Liver (tissue), 9 donors: Measurements from ENCODE around the gene ABCB6. TPM values are rescaled to one million over a fixed set of nuclear protein-coding genes. Genes with fewer than 3 reads are reported as not detected.

Source experiments
- DNase-seq: peaks from one replicate; pipeline ENCODE4 v3.0.0-alpha.2; 2017; ENCODE audit warnings: low spot score
- H3K27ac ChIP-seq, 2 donors: one replicate each; pipeline ENCODE4 v1.7.0; 2013; ENCODE audit warnings: inconsistent platforms in 2 of 2, low read length in 2 of 2, control low read depth in 1 of 2, low read depth in 1 of 2, mild to moderate bottlenecking in 1 of 2
- H3K27me3 ChIP-seq, 4 donors: one replicate each; pipeline versions ENCODE4 v1.6.1 to v1.7.0; 2013; ENCODE audit warnings: low read length in 3 of 4, inconsistent platforms in 1 of 4, mild to moderate bottlenecking in 1 of 4, moderate library complexity in 1 of 4; ENCODE audit not compliant: control insufficient read depth in 4 of 4, insufficient read depth in 4 of 4
- H3K36me3 ChIP-seq, 4 donors: one replicate each; pipeline versions ENCODE4 v1.6.1 to v1.7.0; 2013; ENCODE audit warnings: low read length in 3 of 4, mild to moderate bottlenecking in 3 of 4, low read depth in 1 of 4, moderate library complexity in 1 of 4; ENCODE audit not compliant: control insufficient read depth in 4 of 4, insufficient read depth in 3 of 4
- H3K4me1 ChIP-seq, 4 donors: one replicate each; pipeline versions ENCODE4 v1.6.1 to v1.7.0; 2013; ENCODE audit warnings: low read length in 3 of 4, mild to moderate bottlenecking in 3 of 4, moderate library complexity in 1 of 4; ENCODE audit not compliant: control insufficient read depth in 4 of 4, insufficient read depth in 4 of 4
- H3K4me3 ChIP-seq, 3 donors: one replicate each; pipeline versions ENCODE4 v1.6.1 to v1.7.0; 2013; ENCODE audit warnings: low read length in 3 of 3, control low read depth in 1 of 3, low read depth in 1 of 3, mild to moderate bottlenecking in 1 of 3
- H3K9ac ChIP-seq, 2 donors: one replicate each; pipeline ENCODE4 v1.7.0; 2013; ENCODE audit warnings: low read length in 2 of 2, mild to moderate bottlenecking in 2 of 2, moderate library complexity in 2 of 2, control low read depth in 1 of 2, low read depth in 1 of 2
- H3K9me3 ChIP-seq, 4 donors: one replicate each; pipeline versions ENCODE4 v1.6.1 to v1.7.0; 2013; ENCODE audit warnings: low read length in 3 of 4; ENCODE audit not compliant: control insufficient read depth in 4 of 4
- ATF3 ChIP-seq: IDR thresholded peaks from 2 replicates; pipeline ENCODE4 v1.6.1; 2016; ENCODE audit warnings: antibody characterized with exemption
- EGR1 ChIP-seq, 2 donors: IDR thresholded peaks; 2 replicates each; pipeline ENCODE4 v1.6.1; 2016 to 2018; ENCODE audit warnings: antibody characterized with exemption in 2 of 2, low read depth in 2 of 2
- FOXA2 ChIP-seq: IDR thresholded peaks from 2 replicates; pipeline ENCODE4 v1.6.1; 2016; ENCODE audit warnings: antibody characterized with exemption
- GABPA ChIP-seq, 2 donors: IDR thresholded peaks in 1 of 2; conservative IDR thresholded peaks in 1 of 2; 2 replicates each; pipeline ENCODE4 v1.6.1; 2016; ENCODE audit warnings: antibody characterized with exemption in 2 of 2, mild to moderate bottlenecking in 1 of 2, moderate library complexity in 1 of 2
- HNF4A ChIP-seq, 2 donors: conservative IDR thresholded peaks; 2 replicates each; pipeline ENCODE4 v1.6.1; 2016; ENCODE audit warnings: antibody characterized with exemption in 2 of 2, mild to moderate bottlenecking in 2 of 2
- JUND ChIP-seq, 2 donors: IDR thresholded peaks; 2 replicates each; pipeline ENCODE4 v1.6.1; 2016; ENCODE audit warnings: antibody characterized with exemption in 2 of 2
- MAX ChIP-seq: IDR thresholded peaks from 2 replicates; pipeline ENCODE4 v1.6.1; 2016; ENCODE audit warnings: antibody characterized with exemption
- NR2F2 ChIP-seq: IDR thresholded peaks from 2 replicates; pipeline ENCODE4 v1.6.1; 2016; ENCODE audit warnings: antibody characterized with exemption
- RAD21 ChIP-seq, 2 donors: IDR thresholded peaks; 2 replicates each; pipeline ENCODE4 v1.6.1; 2016; ENCODE audit warnings: antibody characterized with exemption in 2 of 2, mild to moderate bottlenecking in 2 of 2
- RXRA ChIP-seq, 2 donors: IDR thresholded peaks; 2 replicates each; pipeline ENCODE4 v1.6.1; 2017 to 2018; ENCODE audit warnings: antibody characterized with exemption in 2 of 2, mild to moderate bottlenecking in 1 of 2
- SP1 ChIP-seq: IDR thresholded peaks from 2 replicates; pipeline ENCODE4 v1.6.1; 2018; ENCODE audit warnings: antibody characterized with exemption, mild to moderate bottlenecking
- TAF1 ChIP-seq: conservative IDR thresholded peaks from 2 replicates; pipeline ENCODE4 v1.6.1; 2016; ENCODE audit warnings: antibody characterized with exemption, mild to moderate bottlenecking
- YY1 ChIP-seq: IDR thresholded peaks from 2 replicates; pipeline ENCODE4 v1.6.1; 2016; ENCODE audit warnings: antibody characterized with exemption, mild to moderate bottlenecking
- ZBTB33 ChIP-seq: IDR thresholded peaks from 2 replicates; pipeline ENCODE4 v1.6.1; 2016; ENCODE audit warnings: antibody characterized with exemption
- WGBS: extraction: QIAGEN DNeasy Blood & Tissue Kit; methylation state at CpG from one replicate; pipeline ENCODE4 v1.1.7; 2013; 5-methylcytosine and 5-hydroxymethylcytosine counted together
- polyA plus RNA-seq, 2 donors: library from polyadenylated mRNA; stranded (reverse) in 1 of 2; unstranded in 1 of 2; fragments of 200-250 nt in 1 of 2; fragments of >200 nt in 1 of 2; fragmentation: Nextera tagmentation in 1 of 2; extraction: Ambion mirVana in 1 of 2; gene quantifications; one replicate each; pipeline versions ENCODE4 v1.2.1 to v1.2.3, GENCODE V29; 2013 to 2015
- total RNA-seq, 2 donors: library from RNA; depleted of rRNA; stranded (reverse); fragments of >200 nt; gene quantifications; one replicate each; pipeline ENCODE4 v1.2.3, GENCODE V29; 2014
- donor health status: healthy.
- donor health status: healthy.
- donor health status: healthy.
- donor health status: healthy.
- donor health status: healthy.

Gene ABCB6
- total and polyA plus RNA-seq, 4 donors, result 19.0 to 96.1 (median 47.8) TPM

- Histone ChIP-seq H3K4me3 (peak overlapping the region; percentile 68 to 97 (median 89)), H3K9me3 (no peaks in the 10 kb centered on the region), H3K9ac (peak overlapping the region; percentile 63 to 94), H3K27me3 (no peaks in the 10 kb centered on the region), H3K36me3 (peaks cover 0 to 41% (median 35%) of the 10 kb centered on the region in 4 donors), H3K4me1 (peaks cover 7 to 22% (median 18%) of the 10 kb centered on the region in 4 donors), H3K27ac (peak overlapping the region; percentile 90 to 97)
- WGBS, result under 1% methylated on average over 24 of the region's 24 CpGs
- peak; percentile 59 for DNase-seq
- TF ChIP-seq TAF1 (no peak), MAX (peak; percentile 7), YY1 (no peak), EGR1 (IDR thresholded peaks at IDR 0.05; ENCODE audit: low read depth in 2 of 2) (no peak)
Observed at GRCh38 chr2:219230059-219230540, 11.3 kb upstream of the ABCB6 start.

GRCh38 chr2:219229305-219230058 is 10.7 kb upstream of the ABCB6 start, which contains the start of the genes ANKZF1 and ATG9A:
Gene ANKZF1 (plus strand): TSS chr2:219229806. CDS start chr2:219230258, 452 bp downstream.
Gene ATG9A (minus strand): TSS chr2:219229636. CDS start chr2:219228024, 1,612 bp downstream.
- WGBS, result under 1% methylated on average over 80 of the region's 80 CpGs
- peak within 1 kb of the TSS; percentile 87 to 97 (median 89) for H3K4me3 ChIP-seq
- H3K27ac ChIP-seq, result peak within 1 kb of the TSS; percentile 90 to 97
- peaks cover 7 to 22% (median 18%) of the 10 kb centered on the region in 4 donors for H3K4me1 ChIP-seq
- H3K9ac ChIP-seq, result peak within 1 kb of the TSS; percentile 85 to 94
- peak; percentile 98 for DNase-seq
- H3K36me3 ChIP-seq, result peaks cover 2 to 41% (median 36%) of the 10 kb centered on the region in 4 donors
- H3K27me3 ChIP-seq, result no peaks in the 10 kb centered on the region
- H3K9me3 ChIP-seq, result no peaks in the 10 kb centered on the region
- TF ChIP-seq SP1, result peak; percentile 95
- TF ChIP-seq RAD21 (IDR thresholded peaks at IDR 0.05), result peak; percentile 38 to 54
- TF ChIP-seq ZBTB33, result peak; percentile 98
- peak; percentile 57 to 61 for TF ChIP-seq RXRA (IDR thresholded peaks at IDR 0.05)
- TF ChIP-seq MAX, result no peak
- peak; percentile 59 to 74 for TF ChIP-seq EGR1 (IDR thresholded peaks at IDR 0.05; ENCODE audit: low read depth in 2 of 2)
- TF ChIP-seq HNF4A (conservative IDR thresholded peaks at IDR 0.05), result peak; percentile 52 to 62
- no peak for TF ChIP-seq FOXA2
- TF ChIP-seq NR2F2, result no peak
- peak; percentile 73 for TF ChIP-seq TAF1
- TF ChIP-seq YY1, result peak; percentile 88
- peak in 1 of 2 donors; percentile 69 for TF ChIP-seq JUND (IDR thresholded peaks at IDR 0.05)
- TF ChIP-seq ATF3, result peak; percentile 43
- TF ChIP-seq GABPA (IDR thresholded peaks at IDR 0.05 in 1 of 2, conservative IDR thresholded peaks at IDR 0.05 in 1 of 2), result peak in 1 of 2 donors; percentile 78
